Epidermal melanocyte (primary cell): ENCODE data around the gene RETREG1.
A peak's percentile ranks its signal among the peaks of the same experiment; 100 is the strongest.
"Not testable (repeated sequence)": the region's sequence is repeated elsewhere in the genome, so short reads cannot be mapped to it uniquely, and the experiment has no call there.

Experiments
- DNase-seq: peaks from one replicate; pipeline ENCODE4 v3.0.0; 2011; ENCODE audit warnings: low spot score; ENCODE audit not compliant: insufficient read length

The RETREG1 gene

GRCh38 chr5:16616536-16617273, at the start of gene RETREG1:
RETREG1 (minus strand) TSS chr5:16616997; CDS start chr5:16616971, 26 bp downstream.
- peak; percentile 34 for DNase-seq

DNA sequence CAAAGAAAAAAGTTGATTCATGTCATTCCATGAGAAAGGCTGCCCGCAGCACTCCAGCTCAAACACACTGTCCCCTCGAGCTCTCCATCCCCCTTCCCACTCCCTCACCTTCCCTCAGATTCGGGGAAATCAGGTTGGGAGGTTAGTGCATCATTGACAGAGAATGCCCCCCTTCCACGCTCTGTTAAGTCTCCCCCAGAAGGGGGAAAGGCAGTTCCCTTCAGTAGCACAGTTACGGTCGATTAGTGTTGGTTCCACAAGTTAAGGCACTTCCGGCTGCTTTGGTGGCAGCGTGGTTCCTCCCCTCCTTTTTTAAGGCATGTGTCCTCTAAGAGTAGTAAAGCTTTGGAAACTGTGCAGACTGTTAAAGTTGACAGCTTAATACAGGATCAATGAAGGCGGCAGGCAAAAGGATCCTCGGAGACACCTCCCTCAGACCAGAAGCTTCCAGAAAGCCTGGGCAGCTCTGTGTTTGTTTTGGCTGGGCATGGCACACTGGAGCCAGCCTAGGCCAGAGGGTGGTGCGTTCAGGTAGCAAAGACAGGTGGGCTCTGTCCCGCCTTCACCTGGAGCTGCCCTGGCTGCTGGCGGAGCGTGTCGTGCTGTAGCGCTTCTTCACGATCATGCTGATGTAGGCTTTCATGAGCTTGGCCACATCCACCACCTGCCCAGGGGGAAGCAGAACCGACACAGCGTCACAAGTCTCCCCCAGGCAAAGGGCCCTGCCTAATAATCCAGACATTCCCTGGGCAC, 49.5 kb upstream of the RETREG1 start:
- DNase-seq: no peak

DNA sequence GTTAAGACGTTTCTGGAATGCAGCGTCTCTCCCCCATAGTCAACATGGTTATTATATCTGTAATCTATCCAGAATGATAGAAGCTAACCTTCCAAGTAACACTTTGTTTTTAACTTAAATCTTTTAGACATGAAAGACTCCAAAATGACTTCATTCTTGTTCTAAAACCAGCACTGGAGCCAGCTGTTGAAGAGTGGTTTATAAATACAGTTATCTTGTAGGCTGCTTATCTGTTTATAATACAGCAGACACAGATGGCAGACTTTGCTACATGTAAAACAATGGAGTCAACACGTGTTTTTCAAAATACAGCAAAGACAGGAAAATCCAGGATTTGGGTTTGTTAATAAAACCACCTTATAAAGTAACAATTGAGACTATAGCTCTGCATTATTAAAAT, 48.8 kb upstream of the RETREG1 start:
- no peak for DNase-seq

DNA sequence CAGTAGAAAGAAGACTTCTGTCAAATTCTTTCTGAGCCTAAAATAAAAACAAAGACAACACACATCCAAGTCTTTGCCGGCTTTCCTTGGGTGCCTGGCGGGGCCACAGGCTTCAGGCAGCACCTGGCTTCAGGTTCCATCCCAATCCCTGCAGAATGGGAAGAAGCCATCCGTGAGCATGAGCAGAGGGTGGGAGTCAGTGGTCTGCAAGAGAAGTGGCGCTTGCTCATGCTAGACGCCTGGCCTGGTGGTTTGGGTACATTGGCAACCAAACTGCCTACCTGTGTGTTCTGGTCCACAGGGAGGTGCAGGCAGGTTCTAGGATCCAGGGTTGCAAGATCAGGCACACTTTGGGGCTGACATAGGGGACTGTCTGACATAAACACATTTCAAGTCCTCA, 47.6 kb upstream of the RETREG1 start:
- no peak for DNase-seq

DNA sequence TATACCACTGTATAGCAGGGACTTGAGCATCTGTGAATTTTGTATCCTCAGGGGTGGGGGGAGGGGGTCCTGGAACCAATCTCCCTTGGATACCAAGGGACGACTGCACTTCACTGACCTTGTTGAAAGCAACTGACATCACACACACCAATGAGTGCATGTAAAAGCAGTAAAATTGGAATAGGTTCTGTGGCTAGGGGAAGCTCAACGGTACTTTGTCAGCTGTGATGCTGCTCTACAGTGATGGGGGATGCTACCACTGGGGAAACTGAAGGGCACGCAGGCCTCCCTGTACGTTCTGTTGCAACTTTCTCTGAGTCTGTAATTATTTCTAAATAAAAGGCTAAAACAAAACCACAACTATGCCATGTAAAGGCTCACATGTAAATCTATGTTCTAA, 47.0 kb upstream of the RETREG1 start:
- no peak for DNase-seq

- no peak for DNase-seq
Measured at GRCh38 chr5:16661713-16662112, 44.9 kb upstream of the RETREG1 start.

- DNase-seq: no peak
Measured at GRCh38 chr5:16660982-16661381, 44.2 kb upstream of the RETREG1 start.

GRCh38 chr5:16659536-16659935, 42.7 kb upstream of the RETREG1 start:
- DNase-seq: no peak

GRCh38 chr5:16656561-16657191, 39.9 kb upstream of the RETREG1 start:
- no peak for DNase-seq

- DNase-seq: no peak
Measured at GRCh38 chr5:16654647-16655334, 38.0 kb upstream of the RETREG1 start.

DNA sequence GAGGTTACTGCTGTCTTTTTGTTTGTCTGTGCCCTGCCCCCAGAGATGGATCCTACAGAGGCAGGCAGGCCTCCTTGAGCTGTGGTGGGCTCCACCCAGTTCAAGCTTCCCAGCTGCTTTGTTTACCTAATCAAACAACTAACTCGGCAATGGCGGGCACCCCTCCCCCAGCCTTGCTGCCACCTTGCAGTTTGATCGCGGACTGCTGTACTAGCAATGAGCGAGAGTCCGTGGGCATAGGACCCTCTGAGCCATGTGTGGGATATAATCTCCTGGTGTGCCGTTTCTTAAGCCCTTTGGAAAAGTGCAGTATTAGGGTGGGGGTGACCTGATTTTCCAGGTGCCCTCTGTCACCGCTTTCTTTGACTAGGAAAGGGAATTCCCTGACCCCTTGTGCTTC, 31.9 kb upstream of the RETREG1 start:
- DNase-seq: not testable (repeated sequence)

- no peak for DNase-seq
Measured at GRCh38 chr5:16644301-16644889, 27.6 kb upstream of the RETREG1 start.

- peak; percentile 67 for DNase-seq
Measured at GRCh38 chr5:16642867-16643266, 26.1 kb upstream of the RETREG1 start.

DNA sequence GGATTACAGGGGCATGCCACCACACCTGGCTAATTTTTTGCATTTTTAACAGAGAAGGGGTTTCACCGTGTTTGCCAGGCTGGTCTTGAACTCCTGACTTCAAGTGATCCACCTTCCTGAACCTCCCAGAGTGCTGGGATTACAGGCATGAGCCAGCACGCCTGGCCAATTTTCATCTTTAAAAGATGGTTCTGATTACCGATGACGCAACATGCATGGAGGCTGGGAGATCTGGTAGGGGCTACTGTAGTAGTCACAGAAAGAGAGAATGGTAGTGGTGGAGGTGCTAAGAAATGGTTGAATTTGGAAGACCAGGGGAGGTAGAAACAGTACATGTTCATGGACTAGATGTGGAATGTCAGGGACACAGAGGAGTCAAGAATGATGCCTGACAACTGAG, 22.4 kb upstream of the RETREG1 start:
- DNase-seq: no peak

DNA sequence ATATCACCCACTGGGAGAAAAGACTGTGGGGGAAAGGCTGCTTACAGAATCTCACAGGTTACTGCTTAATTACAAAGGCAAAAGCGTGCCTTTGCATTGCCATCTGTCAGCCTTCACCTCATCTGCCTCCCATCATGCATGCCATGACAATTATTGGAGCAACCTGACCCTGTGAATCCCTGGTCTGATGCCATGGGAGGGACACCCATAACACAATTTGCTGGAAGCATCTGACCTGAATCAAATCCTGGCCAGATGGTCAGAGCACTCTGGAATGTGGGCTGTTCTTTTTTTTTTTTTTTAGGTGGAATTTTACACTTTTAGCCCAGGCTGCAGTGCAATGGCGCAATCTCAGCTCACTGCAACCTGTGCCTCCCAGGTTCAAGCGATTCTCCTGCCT, 11.6 kb upstream of the RETREG1 start:
- no peak for DNase-seq

- DNase-seq: peak; percentile 42
Measured at GRCh38 chr5:16626696-16627264, 10.0 kb upstream of the RETREG1 start.

GRCh38 chr5:16625096-16625495, 8.3 kb upstream of the RETREG1 start:
- DNase-seq: no peak

- no peak for DNase-seq
Measured at GRCh38 chr5:16619136-16619535, 2.3 kb upstream of the RETREG1 start.

DNA sequence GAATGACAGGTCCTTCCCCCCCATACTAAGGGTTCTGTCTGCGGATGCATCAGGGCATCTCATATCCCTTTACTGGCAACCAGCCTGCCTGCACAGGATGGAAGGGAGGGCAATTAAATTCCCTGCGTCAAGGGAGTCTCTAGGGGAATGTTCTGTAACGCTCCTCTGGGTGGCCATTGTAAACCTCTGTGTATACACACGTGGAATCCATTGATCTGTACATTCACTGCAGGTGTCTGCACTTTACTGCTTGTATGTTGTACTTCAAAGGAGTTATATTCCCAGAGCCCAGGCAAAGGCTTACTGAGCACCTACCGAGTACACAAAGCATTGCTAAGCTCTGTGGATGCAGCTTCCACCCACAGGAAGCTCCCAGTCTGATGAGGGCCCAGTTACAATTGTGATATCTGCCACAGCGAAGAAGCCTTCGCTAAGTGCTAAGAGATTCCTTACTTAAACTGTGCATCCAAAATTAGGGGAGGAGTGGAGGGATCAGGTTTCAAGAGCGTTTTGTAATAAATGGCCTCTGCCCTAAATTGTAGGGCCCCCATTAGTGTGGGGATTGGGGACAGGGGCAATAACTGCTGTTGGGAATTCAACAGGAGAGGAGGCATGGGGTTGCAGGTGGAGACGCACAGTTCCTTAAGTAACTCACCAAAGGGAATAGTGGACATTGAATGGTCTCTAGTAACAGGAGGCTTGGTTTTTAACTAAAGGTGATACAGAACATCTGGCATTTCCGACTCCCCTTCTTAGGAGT, 1.5 kb upstream of the RETREG1 start:
- no peak for DNase-seq

- no peak for DNase-seq
Measured at GRCh38 chr5:16617274-16617968, 624 bp upstream of the RETREG1 start.
